GM10248 (cell line): ENCODE data around the gene TBX1.

Source experiments
- CTCF ChIA-PET: fragments of 300-600 bp; sonication (Branson Sonifier 250); formaldehyde crosslinking; extraction: SDS; loops from one replicate; lab custom pipeline; 2021; ENCODE audit warnings: antibody characterized with exemption; lab: Yijun Ruan, JAX
- POLR2A ChIA-PET: fragments of 350-650 bp; sonication (Branson Sonifier 250); formaldehyde crosslinking; extraction: SDS; loops from one replicate; lab custom pipeline; 2020; ENCODE audit warnings: antibody characterized with exemption; lab: Yijun Ruan, JAX
- DNase-seq: peaks from one replicate; pipeline ENCODE4 v3.0.0; 2012; ENCODE audit errors: extremely low spot score
- CTCF ChIP-seq: IDR thresholded peaks from 2 replicates; pipeline ENCODE4 v1.5.1; 2012; ENCODE audit warnings: mild to moderate bottlenecking, low read depth; ENCODE audit errors: extremely low read depth, missing control alignments, control extremely low read depth

TBX1 gene

GRCh38 chr22:19807161-19807913 lies 46.8 kb downstream of the TBX1 start:
- POLR2A ChIA-PET = no interaction called here
- no peak for TF ChIP-seq CTCF
- no peak for DNase-seq
- CTCF ChIA-PET = interaction anchor here (1.2 kb wide), 1 partner anchor 16 kb away, joined by 3 read pairs; no protein-coding TSS in a partner anchor

GRCh38 chr22:19807914-19808872 lies 47.6 kb downstream of the TBX1 start:
- CTCF ChIA-PET = interaction anchor here (1.2 kb wide), 1 partner anchor 17 kb away, joined by 3 read pairs; no protein-coding TSS in a partner anchor
- TF ChIP-seq CTCF = no peak
- no peak for DNase-seq
- POLR2A ChIA-PET = interaction anchor here (0.6 kb wide), 1 partner anchor 61 kb away, joined by 4 read pairs; no protein-coding TSS in a partner anchor

GRCh38 chr22:19808873-19809478 lies 48.4 kb downstream of the TBX1 start:
- no peak for TF ChIP-seq CTCF
- no peak for DNase-seq
- ChIA-PET POLR2A (interaction anchor here (0.6 kb wide), 1 partner anchor 62 kb away, joined by 4 read pairs; no protein-coding TSS in a partner anchor), CTCF (interaction anchor here (1.7 kb wide), 1 partner anchor 79 kb away, joined by 4 read pairs; no protein-coding TSS in a partner anchor)

- no peak for TF ChIP-seq CTCF
- CTCF ChIA-PET = interaction anchor here (1.7 kb wide), 1 partner anchor 80 kb away, joined by 4 read pairs; no protein-coding TSS in a partner anchor
- DNase-seq = no peak
- POLR2A ChIA-PET = no interaction called here
Measured at GRCh38 chr22:19809741-19810140, 49.2 kb downstream of the TBX1 start.

GRCh38 chr22:19810381-19811201 lies 50.0 kb downstream of the TBX1 start:
- ChIA-PET CTCF (interaction anchor here (1.1 to 1.7 kb wide), 2 partner anchors 8 to 81 kb away, joined by 3 to 4 read pairs; no protein-coding TSS in a partner anchor), POLR2A (no interaction called here)
- DNase-seq = no peak
- TF ChIP-seq CTCF = no peak
